Mesodermal cell (in vitro differentiated cells): ENCODE measurements around the gene BMP10.
A peak's percentile ranks its signal among the peaks of the same experiment; 100 is the strongest.

ENCODE experiments used
- H3K27ac ChIP-seq: 2 replicates; pipeline ENCODE4 v1.7.0; 2013; ENCODE audit warnings: mild to moderate bottlenecking, low read depth, low read length, moderate library complexity; ENCODE audit not compliant: severe bottlenecking
- H3K36me3 ChIP-seq: 2 replicates; pipeline ENCODE4 v1.7.1; 2013; ENCODE audit warnings: mild to moderate bottlenecking, low read length, moderate library complexity; ENCODE audit not compliant: control insufficient read depth, insufficient read depth
- H3K4me1 ChIP-seq: one replicate; pipeline ENCODE4 v1.7.1; 2013; ENCODE audit warnings: mild to moderate bottlenecking, low read length; ENCODE audit not compliant: insufficient read depth, control insufficient read depth, poor library complexity, severe bottlenecking
- H3K4me3 ChIP-seq: 2 replicates; pipeline ENCODE4 v1.7.0; 2013; ENCODE audit warnings: low read length, control low read depth, mild to moderate bottlenecking; ENCODE audit not compliant: insufficient read depth, poor library complexity, severe bottlenecking; ENCODE audit errors: extremely low read depth
- H3K9me3 ChIP-seq: 2 replicates; pipeline ENCODE4 v1.7.1; 2013; ENCODE audit warnings: mild to moderate bottlenecking, low read length, moderate library complexity; ENCODE audit not compliant: control insufficient read depth
- WGBS, 2 experiments: methylation state at CpG; one replicate each; pipeline ENCODE4 v1.1.5; 2013; ENCODE audit warnings: missing lambda C conversion rate in 2 of 2; ENCODE audit not compliant: insufficient coverage in 2 of 2; 5-methylcytosine and 5-hydroxymethylcytosine counted together

BMP10 gene

DNA sequence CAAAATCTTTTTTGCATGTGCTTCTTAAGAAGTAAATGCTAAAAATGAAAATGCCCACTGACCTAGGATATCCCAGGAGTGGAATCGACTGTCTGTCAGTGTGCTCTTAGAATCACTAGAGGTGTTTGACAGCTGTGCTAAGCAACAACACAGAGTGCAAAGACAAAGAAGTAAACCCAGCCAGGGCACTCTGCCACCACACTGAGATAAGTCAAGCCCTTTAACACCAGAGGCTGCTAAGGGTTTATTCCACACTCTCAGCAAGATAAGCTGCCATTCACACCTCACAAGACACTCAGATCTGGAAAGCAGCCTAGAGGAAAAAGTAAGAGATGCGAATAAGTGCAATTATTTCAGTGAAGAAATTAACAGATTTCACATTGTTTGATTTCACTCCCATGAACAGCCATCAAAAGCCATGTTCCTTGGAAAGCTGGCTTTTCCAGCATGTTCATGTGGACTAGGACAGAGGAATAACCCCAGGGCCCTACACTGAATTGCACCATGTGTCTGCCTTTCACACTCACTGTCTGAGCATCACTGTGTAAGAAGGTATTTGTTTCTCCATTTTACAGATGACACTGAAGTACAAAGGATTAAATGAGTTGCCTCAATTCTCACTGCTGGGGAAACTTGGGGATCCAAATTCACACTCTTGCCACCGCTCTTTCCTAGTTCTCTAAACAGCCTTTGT lies 6.0 kb upstream of the BMP10 start:
- H3K9me3 ChIP-seq, result no peaks in the 10 kb centered on the region
- H3K4me3 ChIP-seq, result no peak overlapping the region
- H3K36me3 ChIP-seq, result no peaks in the 10 kb centered on the region
- H3K27ac ChIP-seq, result no peak overlapping the region
- WGBS, 2 experiments, result 70 to 90% methylated on average over 1 of the region's 3 CpGs
- peaks cover 36% of the 10 kb centered on the region for H3K4me1 ChIP-seq

DNA sequence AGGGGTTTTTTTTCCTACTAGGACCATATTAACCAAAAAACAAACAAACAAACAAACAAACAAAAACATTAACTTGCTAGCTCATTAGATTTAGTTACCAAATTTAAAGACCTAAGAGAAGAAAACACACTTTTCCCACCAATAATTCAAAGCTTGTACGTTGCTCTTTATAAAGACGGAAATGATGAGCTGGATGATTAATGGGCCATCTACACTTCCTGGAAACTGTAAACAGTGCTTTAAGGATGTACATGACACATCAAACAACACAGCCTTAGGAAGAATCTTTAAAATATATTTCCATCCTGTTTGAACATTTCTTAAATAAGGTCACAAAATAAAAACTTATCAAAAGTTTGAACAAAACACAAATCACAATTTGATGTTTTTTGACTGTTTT lies 982 bp downstream of the BMP10 start:
- H3K4me3 ChIP-seq, result peak overlapping the region; percentile 42
- peak overlapping the region; percentile 29 for H3K27ac ChIP-seq
- H3K4me1 ChIP-seq, result peaks cover 19% of the 10 kb centered on the region
- no CpG with 5 or more reads among the region's 2 CpGs for whole genome bisulfite sequencing, 2 experiments
- peaks cover 15% of the 10 kb centered on the region for H3K36me3 ChIP-seq
- no peaks in the 10 kb centered on the region for H3K9me3 ChIP-seq

DNA sequence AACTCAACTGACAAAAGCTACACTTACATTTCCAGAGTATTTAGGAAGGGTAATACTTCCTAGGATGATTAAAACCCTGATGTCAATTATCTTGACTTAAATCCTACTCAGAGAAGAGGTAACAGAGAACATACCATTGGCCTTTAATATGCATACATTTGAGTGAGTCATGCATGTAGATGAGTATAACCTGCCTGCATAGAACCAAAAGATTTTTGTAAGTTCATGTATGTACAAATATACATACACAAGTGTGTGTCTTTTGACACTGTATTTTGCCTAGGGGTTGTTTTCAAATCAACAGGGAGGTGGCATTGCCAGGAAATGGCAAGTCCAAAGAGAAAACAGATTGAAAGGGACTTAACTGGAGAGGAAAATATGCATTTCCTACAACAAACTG lies 6.1 kb downstream of the BMP10 start:
- Histone ChIP-seq H3K27ac (no peak overlapping the region), H3K4me3 (no peak overlapping the region), H3K36me3 (peaks cover 17% of the 10 kb centered on the region), H3K4me1 (peaks cover 19% of the 10 kb centered on the region), H3K9me3 (no peaks in the 10 kb centered on the region)

DNA sequence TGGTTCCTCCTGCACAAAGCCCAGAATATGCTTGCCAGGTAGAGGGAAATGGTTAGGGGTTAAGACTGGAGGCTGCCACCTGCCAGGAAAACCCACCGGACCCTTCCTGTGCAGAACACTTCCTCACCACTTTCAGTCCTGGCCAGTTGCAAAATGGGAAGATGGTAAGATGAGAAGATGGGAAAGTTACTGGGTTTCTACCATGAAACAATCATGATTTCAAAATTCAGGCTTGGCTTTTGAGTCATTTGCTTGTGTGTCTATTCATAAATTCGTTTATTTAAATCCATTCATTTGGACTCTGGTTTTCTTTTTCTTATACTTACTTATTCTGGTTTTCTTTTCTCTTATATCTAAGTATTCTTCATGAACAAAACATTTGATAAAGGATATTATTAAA lies 7.2 kb downstream of the BMP10 start:
- no CpG with 5 or more reads among the region's 2 CpGs for WGBS, 2 experiments
- H3K36me3 ChIP-seq, result peaks cover 17% of the 10 kb centered on the region
- H3K4me1 ChIP-seq, result peaks cover 20% of the 10 kb centered on the region
- no peak overlapping the region for H3K27ac ChIP-seq
- H3K4me3 ChIP-seq, result no peak overlapping the region
- H3K9me3 ChIP-seq, result no peaks in the 10 kb centered on the region

DNA sequence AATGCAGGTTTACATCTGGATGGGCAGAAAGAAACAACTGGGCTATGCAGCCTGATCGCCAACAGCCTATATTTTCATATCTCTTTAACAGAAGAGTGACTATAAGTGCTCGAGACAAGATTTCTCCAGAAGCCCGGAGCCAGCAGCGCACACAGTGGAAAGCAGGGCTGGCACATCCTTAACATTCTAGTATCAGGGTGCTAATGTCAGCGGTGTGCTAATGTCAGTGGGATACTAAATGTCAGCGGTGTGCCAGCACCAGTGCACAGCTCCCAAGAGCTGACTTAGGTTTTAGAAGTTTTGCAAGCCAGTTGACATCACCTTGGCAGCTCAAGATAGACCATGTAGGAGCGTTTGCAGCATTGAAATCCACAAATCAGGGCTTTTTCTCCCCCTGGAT lies 8.3 kb downstream of the BMP10 start:
- Histone ChIP-seq H3K4me3 (no peak overlapping the region), H3K36me3 (peaks cover 17% of the 10 kb centered on the region), H3K27ac (no peak overlapping the region), H3K4me1 (peaks cover 25% of the 10 kb centered on the region), H3K9me3 (no peaks in the 10 kb centered on the region)
- WGBS, 2 experiments, result 82 to 96% methylated on average over 5 of the region's 7 CpGs

DNA sequence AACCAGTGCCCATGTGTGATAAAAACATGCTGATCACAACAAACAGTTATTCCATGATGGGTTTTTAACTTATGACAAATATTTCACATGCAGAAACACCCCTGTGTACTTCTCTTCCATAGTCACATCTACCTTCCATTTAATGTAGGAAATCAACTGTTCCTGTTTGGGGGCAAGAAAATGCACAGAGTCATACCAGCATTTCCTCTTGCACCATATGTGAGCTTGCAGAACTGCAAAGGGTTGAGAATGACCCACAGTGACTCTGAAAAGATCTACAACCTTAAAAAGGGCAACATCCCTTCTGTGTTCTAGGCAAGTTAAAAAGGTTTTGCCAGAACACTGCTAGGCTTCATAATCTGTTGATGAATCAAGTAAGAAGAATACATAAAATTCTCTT lies 9.9 kb downstream of the BMP10 start:
- no peak overlapping the region for H3K27ac ChIP-seq
- H3K4me3 ChIP-seq, result no peak overlapping the region
- no peaks in the 10 kb centered on the region for H3K9me3 ChIP-seq
- H3K36me3 ChIP-seq, result peaks cover 13% of the 10 kb centered on the region
- H3K4me1 ChIP-seq, result peaks cover 28% of the 10 kb centered on the region

DNA sequence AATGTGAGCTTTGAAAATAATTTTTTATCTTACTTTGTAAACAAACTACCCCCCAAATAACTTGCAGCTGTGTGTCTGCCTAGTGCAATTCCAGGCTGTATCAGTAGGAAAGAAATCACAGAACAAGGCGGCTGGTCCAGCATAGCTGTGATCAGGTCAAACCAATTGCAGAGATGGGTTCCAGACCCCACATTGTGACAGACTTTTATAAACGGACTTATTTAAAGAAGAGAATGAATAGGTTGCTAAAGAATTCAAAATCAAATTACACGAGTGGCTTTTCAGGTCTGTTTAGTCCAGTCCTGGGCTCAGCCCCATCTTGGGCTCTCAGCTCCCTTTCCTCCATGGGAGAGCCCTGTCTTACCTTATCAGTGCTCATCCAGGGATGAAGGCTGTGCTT lies 11.1 kb downstream of the BMP10 start:
- Histone ChIP-seq H3K9me3 (no peaks in the 10 kb centered on the region), H3K4me3 (no peak overlapping the region), H3K4me1 (peaks cover 31% of the 10 kb centered on the region), H3K36me3 (peaks cover 1% of the 10 kb centered on the region), H3K27ac (peak overlapping the region; percentile 44)
- 85 to 89% methylated on average over 2 of the region's 3 CpGs for WGBS, 2 experiments

DNA sequence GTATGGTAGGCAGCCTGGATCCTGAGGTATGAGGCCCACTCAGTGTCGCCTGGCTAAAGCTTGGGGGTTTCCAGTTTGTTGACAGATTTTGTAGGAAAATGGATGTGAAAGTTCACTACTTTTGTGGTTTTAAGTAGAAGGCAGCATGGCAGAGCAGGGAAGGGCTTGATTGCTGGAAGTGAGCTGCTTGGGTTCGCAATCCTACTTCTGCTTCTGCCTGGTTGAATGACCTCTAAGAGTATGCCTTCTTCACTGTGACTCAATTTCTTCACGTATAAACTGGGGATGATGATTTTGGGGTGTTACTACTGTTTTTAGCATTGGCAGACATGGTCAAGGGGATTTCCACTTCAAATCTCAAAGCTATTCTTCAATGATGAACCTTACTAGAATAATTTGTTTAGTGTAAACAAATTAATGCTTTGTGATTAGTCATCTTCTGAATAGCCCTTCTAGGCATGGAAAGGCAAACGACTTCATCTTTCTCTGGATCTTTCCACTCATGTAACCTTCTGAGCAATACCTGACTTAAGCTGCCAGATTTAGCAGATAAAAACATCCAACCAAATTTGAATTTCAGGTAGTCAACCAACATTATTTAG lies 13.2 kb downstream of the BMP10 start:
- Histone ChIP-seq H3K9me3 (no peaks in the 10 kb centered on the region), H3K4me1 (peaks cover 49% of the 10 kb centered on the region), H3K27ac (no peak overlapping the region), H3K36me3 (no peaks in the 10 kb centered on the region), H3K4me3 (no peak overlapping the region)
- WGBS, 2 experiments, result 94 to 100% methylated on average over 1 to 2 of the region's 4 CpGs

DNA sequence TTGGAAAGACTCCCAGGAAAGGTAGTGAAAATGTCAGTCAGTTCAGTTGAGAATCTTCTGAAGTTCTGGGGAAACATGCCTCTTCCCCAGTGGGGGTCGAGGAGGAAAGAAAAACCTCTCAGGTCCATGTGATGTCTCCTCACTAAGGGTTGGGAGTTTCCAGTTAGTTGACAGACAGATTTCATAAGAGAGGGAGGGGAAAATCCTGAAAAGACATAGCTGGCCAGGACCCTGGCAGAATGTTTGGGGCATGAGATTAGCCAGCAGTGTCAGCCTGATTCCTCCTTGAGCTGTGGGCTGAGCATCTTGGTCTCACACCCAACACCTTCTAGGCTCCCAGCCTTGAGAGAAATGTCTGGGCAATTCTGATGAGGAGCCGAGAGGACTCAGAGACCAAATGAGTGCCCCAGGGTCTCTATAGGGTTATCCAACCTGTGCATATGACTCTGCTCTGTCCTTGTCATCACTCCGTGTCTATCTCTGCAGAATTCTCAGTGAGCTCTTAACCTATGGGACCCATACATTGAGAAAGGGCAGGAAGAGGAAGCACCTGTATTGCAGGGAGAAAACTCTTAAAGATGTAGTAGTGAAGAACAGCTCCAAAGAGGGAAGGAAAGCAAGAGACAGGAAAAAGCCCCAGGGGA lies 13.9 kb downstream of the BMP10 start:
- peaks cover 54% of the 10 kb centered on the region for H3K4me1 ChIP-seq
- H3K9me3 ChIP-seq, result no peaks in the 10 kb centered on the region
- no peaks in the 10 kb centered on the region for H3K36me3 ChIP-seq
- 86 to 100% methylated on average over 1 to 3 of the region's 3 CpGs for WGBS, 2 experiments
- H3K4me3 ChIP-seq, result no peak overlapping the region
- H3K27ac ChIP-seq, result no peak overlapping the region

DNA sequence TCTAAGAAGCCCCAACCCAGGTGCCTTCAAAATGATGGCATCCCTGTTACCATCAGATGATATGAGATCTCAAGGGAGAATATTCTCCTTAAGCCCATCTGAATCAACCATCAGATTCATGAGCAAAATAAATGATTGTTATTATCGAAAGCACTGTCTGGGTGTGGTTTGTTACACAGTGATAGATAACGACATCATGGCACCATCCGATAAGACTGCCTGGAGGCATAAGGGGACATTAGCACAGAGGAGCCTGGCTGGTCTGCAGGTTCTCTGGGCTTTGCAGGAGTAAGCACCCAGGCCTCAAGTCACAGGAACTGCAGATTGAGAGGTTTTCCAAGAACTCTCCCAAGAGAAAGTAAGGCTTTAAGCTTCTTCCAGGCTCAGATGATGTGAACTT lies 15.6 kb downstream of the BMP10 start:
- Histone ChIP-seq H3K27ac (no peak overlapping the region), H3K36me3 (no peaks in the 10 kb centered on the region), H3K4me3 (no peak overlapping the region), H3K9me3 (no peaks in the 10 kb centered on the region), H3K4me1 (peaks cover 57% of the 10 kb centered on the region)
- WGBS, 2 experiments, result 97% methylated on average over 3 of the region's 3 CpGs

DNA sequence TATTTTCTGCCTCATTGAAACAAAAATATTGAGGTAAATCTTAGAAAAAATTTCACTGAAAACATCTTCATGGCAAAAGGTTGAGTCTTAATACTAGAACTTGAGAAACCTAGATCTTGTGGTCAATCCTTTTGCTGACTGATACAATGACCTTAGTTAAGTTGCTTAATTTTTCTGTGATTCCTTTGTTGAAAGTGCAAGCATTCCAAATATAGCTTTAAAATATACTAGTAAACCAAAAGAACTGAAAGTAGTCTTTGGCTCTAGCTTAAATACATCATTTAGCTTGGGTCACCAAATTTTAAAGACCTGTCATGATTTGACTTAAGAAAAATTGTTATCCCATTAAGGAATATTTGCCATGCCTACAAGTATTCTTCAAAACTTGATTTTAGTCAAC lies 16.7 kb downstream of the BMP10 start:
- H3K27ac ChIP-seq, result no peak overlapping the region
- no peaks in the 10 kb centered on the region for H3K9me3 ChIP-seq
- H3K4me3 ChIP-seq, result no peak overlapping the region
- H3K4me1 ChIP-seq, result peaks cover 60% of the 10 kb centered on the region
- no peaks in the 10 kb centered on the region for H3K36me3 ChIP-seq
